ENCODE measurements around the gene APC2.

Gene APC2

GRCh38 chr19:1466018-1466460 lies 16.1 kb downstream of the APC2 start:
- H3K4me1 Mint-ChIP-seq (ENCODE audit: low read depth in 2 of 2), result peaks cover 0 to 6% of the 10 kb centered on the region in 2 donors

DNA sequence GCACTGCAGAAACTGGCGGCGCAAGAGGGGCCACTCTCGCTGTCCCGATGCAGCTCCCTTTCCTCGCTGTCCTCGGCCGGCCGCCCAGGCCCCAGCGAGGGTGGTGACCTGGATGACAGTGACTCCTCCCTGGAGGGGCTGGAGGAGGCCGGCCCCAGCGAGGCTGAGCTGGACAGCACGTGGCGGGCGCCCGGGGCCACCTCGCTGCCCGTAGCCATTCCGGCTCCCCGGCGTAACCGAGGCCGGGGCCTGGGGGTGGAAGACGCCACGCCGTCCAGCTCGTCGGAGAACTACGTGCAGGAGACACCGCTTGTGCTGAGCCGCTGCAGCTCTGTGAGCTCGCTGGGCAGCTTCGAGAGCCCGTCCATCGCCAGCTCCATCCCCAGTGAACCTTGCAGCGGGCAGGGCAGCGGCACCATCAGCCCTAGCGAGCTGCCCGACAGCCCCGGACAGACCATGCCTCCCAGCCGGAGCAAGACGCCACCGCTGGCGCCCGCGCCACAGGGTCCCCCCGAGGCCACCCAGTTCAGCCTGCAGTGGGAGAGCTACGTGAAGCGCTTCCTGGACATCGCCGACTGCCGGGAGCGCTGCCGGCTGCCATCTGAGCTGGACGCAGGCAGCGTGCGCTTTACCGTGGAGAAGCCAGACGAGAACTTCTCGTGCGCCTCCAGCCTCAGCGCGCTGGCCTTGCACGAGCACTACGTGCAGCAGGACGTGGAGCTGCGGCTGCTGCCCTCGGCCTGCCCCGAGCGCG lies 16.7 kb downstream of the APC2 start:
- Mint-ChIP-seq H3K4me1 (ENCODE audit: low read depth in 2 of 2) (peaks cover 0 to 9% of the 10 kb centered on the region in 2 donors), H3K4me3 (no peak overlapping the region), H3K36me3 (ENCODE audit: insufficient read depth) (no peaks in the 10 kb centered on the region), H3K27me3 (peaks cover 0 to 8% of the 10 kb centered on the region in 2 donors), H3K9me3 (no peaks in the 10 kb centered on the region), H3K27ac (no peak overlapping the region)
- DNase-seq, result no peak
- no peak for ATAC-seq (replicated peaks)

More at GRCh38 chr19:1466018-1466460, 16.1 kb downstream of the APC2 start:
- DNase-seq, result no peak
- H3K27me3 Mint-ChIP-seq, result peaks cover 0 to 2% of the 10 kb centered on the region in 2 donors
- H3K27ac Mint-ChIP-seq, result no peak overlapping the region
- no peaks in the 10 kb centered on the region for H3K9me3 Mint-ChIP-seq
- H3K4me3 Mint-ChIP-seq, result no peak overlapping the region
- ATAC-seq (replicated peaks), result no peak
- H3K36me3 Mint-ChIP-seq (ENCODE audit: insufficient read depth), result no peaks in the 10 kb centered on the region

- H3K4me3 Mint-ChIP-seq, result no peak overlapping the region
- no peak overlapping the region for H3K27ac Mint-ChIP-seq
- H3K4me1 Mint-ChIP-seq (ENCODE audit: low read depth in 2 of 2), result peaks cover 0 to 9% of the 10 kb centered on the region in 2 donors
- ATAC-seq (replicated peaks) (no peak), DNase-seq (no peak)
- H3K9me3 Mint-ChIP-seq, result no peaks in the 10 kb centered on the region
- no peaks in the 10 kb centered on the region for H3K36me3 Mint-ChIP-seq (ENCODE audit: insufficient read depth)
- peaks cover 0 to 11% of the 10 kb centered on the region in 2 donors for H3K27me3 Mint-ChIP-seq
Measured at GRCh38 chr19:1467215-1467489, 17.2 kb downstream of the APC2 start.

- no peaks in the 10 kb centered on the region for H3K9me3 Mint-ChIP-seq
- peaks cover 0 to 9% of the 10 kb centered on the region in 2 donors for H3K4me1 Mint-ChIP-seq (ENCODE audit: low read depth in 2 of 2)
- DNase-seq (no peak), ATAC-seq (replicated peaks) (no peak)
- H3K4me3 Mint-ChIP-seq, result peak overlapping the region in 1 of 2 donors; percentile 45
- peaks cover 0 to 11% of the 10 kb centered on the region in 2 donors for H3K27me3 Mint-ChIP-seq
- no peak overlapping the region for H3K27ac Mint-ChIP-seq
- no peaks in the 10 kb centered on the region for H3K36me3 Mint-ChIP-seq (ENCODE audit: insufficient read depth)
Measured at GRCh38 chr19:1467490-1468273, 17.8 kb downstream of the APC2 start.

DNA sequence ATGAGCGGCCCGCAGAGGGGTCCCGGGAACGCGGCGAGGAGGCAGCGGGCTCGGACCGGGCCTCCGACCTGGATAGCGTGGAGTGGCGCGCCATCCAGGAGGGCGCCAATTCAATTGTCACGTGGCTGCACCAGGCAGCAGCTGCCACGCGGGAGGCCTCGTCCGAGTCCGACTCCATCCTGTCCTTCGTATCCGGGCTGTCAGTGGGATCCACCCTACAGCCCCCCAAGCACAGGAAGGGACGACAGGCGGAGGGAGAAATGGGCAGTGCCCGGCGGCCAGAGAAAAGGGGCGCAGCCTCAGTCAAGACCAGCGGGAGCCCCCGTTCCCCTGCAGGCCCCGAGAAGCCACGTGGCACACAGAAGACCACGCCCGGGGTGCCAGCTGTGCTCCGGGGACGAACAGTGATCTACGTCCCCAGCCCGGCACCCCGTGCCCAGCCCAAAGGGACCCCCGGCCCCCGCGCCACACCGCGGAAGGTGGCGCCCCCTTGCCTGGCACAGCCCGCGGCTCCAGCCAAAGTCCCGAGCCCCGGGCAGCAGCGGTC lies 18.4 kb downstream of the APC2 start:
- no peak overlapping the region for H3K27ac Mint-ChIP-seq
- H3K4me3 Mint-ChIP-seq, result peak overlapping the region; percentile 45 to 66
- peaks cover 0 to 16% of the 10 kb centered on the region in 2 donors for H3K27me3 Mint-ChIP-seq
- peaks cover 0 to 12% of the 10 kb centered on the region in 2 donors for H3K4me1 Mint-ChIP-seq (ENCODE audit: low read depth in 2 of 2)
- ATAC-seq (replicated peaks), result no peak
- H3K36me3 Mint-ChIP-seq (ENCODE audit: insufficient read depth), result no peaks in the 10 kb centered on the region
- DNase-seq, result no peak
- H3K9me3 Mint-ChIP-seq, result no peaks in the 10 kb centered on the region

- ATAC-seq (replicated peaks) (peak; percentile 6), DNase-seq (no peak)
Measured at GRCh38 chr19:1468821-1469254, 18.9 kb downstream of the APC2 start.

GRCh38 chr19:1469255-1470054 lies 19.5 kb downstream of the APC2 start:
- no peak overlapping the region for H3K27ac Mint-ChIP-seq
- H3K36me3 Mint-ChIP-seq (ENCODE audit: insufficient read depth), result peaks cover 1% of the 10 kb centered on the region
- peak overlapping the region; percentile 80 to 81 for H3K4me3 Mint-ChIP-seq
- peaks cover 0 to 18% of the 10 kb centered on the region in 2 donors for H3K27me3 Mint-ChIP-seq
- DNase-seq (no peak), ATAC-seq (replicated peaks) (peak; percentile 63)
- no peaks in the 10 kb centered on the region for H3K9me3 Mint-ChIP-seq
- H3K4me1 Mint-ChIP-seq (ENCODE audit: low read depth in 2 of 2), result peaks cover 0 to 17% of the 10 kb centered on the region in 2 donors

More at GRCh38 chr19:1468821-1469254, 18.9 kb downstream of the APC2 start:
- no peak overlapping the region for H3K27ac Mint-ChIP-seq
- H3K4me3 Mint-ChIP-seq, result peak overlapping the region; percentile 45 to 66
- no peaks in the 10 kb centered on the region for H3K36me3 Mint-ChIP-seq (ENCODE audit: insufficient read depth)
- no peaks in the 10 kb centered on the region for H3K9me3 Mint-ChIP-seq
- H3K4me1 Mint-ChIP-seq (ENCODE audit: low read depth in 2 of 2), result peaks cover 0 to 14% of the 10 kb centered on the region in 2 donors
- H3K27me3 Mint-ChIP-seq, result peaks cover 0 to 18% of the 10 kb centered on the region in 2 donors

- no peaks in the 10 kb centered on the region for H3K9me3 Mint-ChIP-seq
- H3K36me3 Mint-ChIP-seq (ENCODE audit: insufficient read depth), result peaks cover 4% of the 10 kb centered on the region
- H3K27ac Mint-ChIP-seq, result no peak overlapping the region
- H3K4me3 Mint-ChIP-seq, result peak overlapping the region; percentile 80 to 81
- peaks cover 0 to 18% of the 10 kb centered on the region in 2 donors for H3K27me3 Mint-ChIP-seq
- no peak for DNase-seq
- ATAC-seq (replicated peaks), result no peak
- H3K4me1 Mint-ChIP-seq (ENCODE audit: low read depth in 2 of 2), result peaks cover 0 to 19% of the 10 kb centered on the region in 2 donors
Measured at GRCh38 chr19:1470055-1470304, 20.1 kb downstream of the APC2 start.

GRCh38 chr19:1470305-1471009 lies 20.5 kb downstream of the APC2 start:
- no peak overlapping the region for H3K27ac Mint-ChIP-seq
- H3K9me3 Mint-ChIP-seq, result no peaks in the 10 kb centered on the region
- DNase-seq (peak; percentile 55 to 57 (median 57)), ATAC-seq (replicated peaks) (peak; percentile 61)
- peaks cover 0 to 19% of the 10 kb centered on the region in 2 donors for H3K4me1 Mint-ChIP-seq (ENCODE audit: low read depth in 2 of 2)
- peak overlapping the region; percentile 80 to 81 for H3K4me3 Mint-ChIP-seq
- peaks cover 0 to 18% of the 10 kb centered on the region in 2 donors for H3K27me3 Mint-ChIP-seq
- peaks cover 4% of the 10 kb centered on the region for H3K36me3 Mint-ChIP-seq (ENCODE audit: insufficient read depth)

- DNase-seq, result no peak
- H3K27me3 Mint-ChIP-seq, result peaks cover 0 to 18% of the 10 kb centered on the region in 2 donors
- ATAC-seq (replicated peaks), result peak; percentile 26
- H3K9me3 Mint-ChIP-seq, result no peaks in the 10 kb centered on the region
- peaks cover 0 to 17% of the 10 kb centered on the region in 2 donors for H3K4me1 Mint-ChIP-seq (ENCODE audit: low read depth in 2 of 2)
- H3K36me3 Mint-ChIP-seq (ENCODE audit: insufficient read depth), result peaks cover 4% of the 10 kb centered on the region
- no peak overlapping the region for H3K27ac Mint-ChIP-seq
- H3K4me3 Mint-ChIP-seq, result peak overlapping the region; percentile 80 to 81
Measured at GRCh38 chr19:1471010-1471514, 21.1 kb downstream of the APC2 start.

DNA sequence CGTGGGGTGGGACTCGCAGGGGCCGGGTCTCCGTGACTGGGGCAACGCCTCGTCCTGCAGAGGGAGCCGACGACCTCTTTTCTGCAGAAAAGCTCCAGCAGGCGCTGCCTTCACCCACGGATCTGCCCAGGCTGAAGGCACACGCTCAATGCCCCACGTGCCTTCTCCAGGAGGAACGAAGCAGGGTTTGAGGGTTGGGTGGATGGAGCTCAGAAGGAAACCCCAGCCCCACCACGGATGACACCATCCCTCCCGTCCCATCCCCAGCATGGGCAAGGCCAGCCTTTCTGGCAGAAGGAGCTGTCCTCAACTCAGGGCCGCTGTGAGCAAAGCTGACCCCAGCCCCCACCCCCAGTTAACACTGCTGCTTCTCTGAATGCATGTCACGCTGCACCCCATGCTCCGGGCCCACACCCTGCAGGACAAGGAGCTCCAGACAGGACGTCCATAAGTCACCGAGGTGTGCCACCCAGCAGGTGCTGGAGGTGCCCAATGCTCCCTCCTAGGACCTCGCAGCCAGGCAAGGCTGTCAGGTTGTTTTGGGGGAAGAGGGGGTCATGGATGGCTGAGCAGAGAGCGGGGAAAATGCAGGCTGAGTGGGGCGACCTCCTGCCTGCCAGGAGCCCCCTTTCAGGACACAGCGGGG lies 21.7 kb downstream of the APC2 start:
- peaks cover 0 to 17% of the 10 kb centered on the region in 2 donors for H3K4me1 Mint-ChIP-seq (ENCODE audit: low read depth in 2 of 2)
- H3K9me3 Mint-ChIP-seq, result no peaks in the 10 kb centered on the region
- H3K4me3 Mint-ChIP-seq, result peak overlapping the region; percentile 80 to 81
- no peak overlapping the region for H3K27ac Mint-ChIP-seq
- no peak for ATAC-seq (replicated peaks)
- no peak for DNase-seq
- H3K36me3 Mint-ChIP-seq (ENCODE audit: insufficient read depth), result peaks cover 7% of the 10 kb centered on the region
- H3K27me3 Mint-ChIP-seq, result peaks cover 0 to 18% of the 10 kb centered on the region in 2 donors
